HEK293 (cell line): ENCODE data around the gene CLEC12A.
"Not testable (repeated sequence)": the region's sequence is repeated elsewhere in the genome, so short reads cannot be mapped to it uniquely, and the experiment has no call there.

Source experiments
- AEBP2 ChIP-seq: fragments of 450-650 bp; formaldehyde crosslinking; IDR thresholded peaks from 2 replicates; pipeline ENCODE4 v1.5.1; 2016; ENCODE audit warnings: missing biosample characterization, missing genetic modification characterization, borderline replicate concordance
- CTCF ChIP-seq: fragments of 450-650 bp; formaldehyde crosslinking; IDR thresholded peaks from 2 replicates; pipeline ENCODE4 v1.5.1; 2016; ENCODE audit warnings: missing biosample characterization, missing genetic modification characterization
- REST ChIP-seq: fragments of 450-650 bp; formaldehyde crosslinking; IDR thresholded peaks from 2 replicates; pipeline ENCODE4 v1.5.1; 2016; ENCODE audit warnings: missing biosample characterization, missing genetic modification characterization
- YY2 ChIP-seq: fragments of 450-650 bp; formaldehyde crosslinking; IDR thresholded peaks from 2 replicates; pipeline ENCODE4 v1.5.1; 2016; ENCODE audit warnings: missing biosample characterization, missing genetic modification characterization
- ZBTB21 ChIP-seq: fragments of 450-650 bp; formaldehyde crosslinking; IDR thresholded peaks from 2 replicates; pipeline ENCODE4 v1.5.1; 2017; ENCODE audit warnings: missing biosample characterization, missing genetic modification characterization
- ZIC2 ChIP-seq: fragments of 450-650 bp; formaldehyde crosslinking; IDR thresholded peaks from 2 replicates; pipeline ENCODE4 v1.5.1; 2016; ENCODE audit warnings: missing biosample characterization, missing genetic modification characterization
- ZNF26 ChIP-seq: fragments of 450-650 bp; formaldehyde crosslinking; IDR thresholded peaks from 2 replicates; pipeline ENCODE4 v1.5.1; 2016; ENCODE audit warnings: missing biosample characterization, missing genetic modification characterization
- ZNF449 ChIP-seq: fragments of 450-650 bp; formaldehyde crosslinking; IDR thresholded peaks from 2 replicates; pipeline ENCODE4 v1.5.1; 2017; ENCODE audit warnings: missing biosample characterization, mild to moderate bottlenecking, missing genetic modification characterization, moderate library complexity
- ZNF514 ChIP-seq: fragments of 450-650 bp; formaldehyde crosslinking; IDR thresholded peaks from 2 replicates; pipeline ENCODE4 v1.5.1; 2016; ENCODE audit warnings: missing biosample characterization, missing genetic modification characterization
- ZNF776 ChIP-seq: fragments of 450-650 bp; formaldehyde crosslinking; IDR thresholded peaks from 2 replicates; pipeline ENCODE4 v1.5.0; 2017; ENCODE audit warnings: missing biosample characterization, missing genetic modification characterization, borderline replicate concordance

GRCh38 chr12:9952954-9953729 lies 18.1 kb upstream of the CLEC12A start:
- not testable (repeated sequence) for TF ChIP-seq REST; CTCF (tag by site-specific recombination); AEBP2 (tag by site-specific recombination); ZNF514 (tag by site-specific recombination); ZBTB21 (tag by site-specific recombination); ZNF776 (tag by site-specific recombination); ZNF449 (tag by site-specific recombination); YY2 (tag by site-specific recombination); ZIC2 (tag by site-specific recombination); ZNF26
